Stimulated activated CD4-positive, alpha-beta T cell treated with anti-CD3 and anti-CD28 coated beads, Interleukin-4, amount 100 ng/mL, for 4 hours (primary cell): ENCODE measurements around the gene CNTLN.
"Not testable (repeated sequence)": the region's sequence is repeated elsewhere in the genome, so short reads cannot be mapped to it uniquely, and the experiment has no call there.

Experiments
- DNase-seq, 2 experiments: peaks; one replicate each; pipeline ENCODE4 v3.0.0-alpha.2; 2020

The CNTLN gene

GRCh38 chr9:17422994-17423680 lies 288.3 kb downstream of the CNTLN start:
- no peak for DNase-seq

- DNase-seq = no peak
Measured at GRCh38 chr9:17423681-17424011, 288.8 kb downstream of the CNTLN start.

- no peak for DNase-seq
Measured at GRCh38 chr9:17425384-17425783, 290.5 kb downstream of the CNTLN start.

GRCh38 chr9:17433526-17433925 lies 298.7 kb downstream of the CNTLN start:
- DNase-seq = no peak

GRCh38 chr9:17436854-17437253 lies 302.0 kb downstream of the CNTLN start:
- DNase-seq = no peak

GRCh38 chr9:17437813-17438212 lies 303.0 kb downstream of the CNTLN start:
- DNase-seq = no peak

- not testable (repeated sequence) for DNase-seq
Measured at GRCh38 chr9:17445126-17445525, 310.3 kb downstream of the CNTLN start.

- no peak for DNase-seq
Measured at GRCh38 chr9:17453751-17454150, 318.9 kb downstream of the CNTLN start.

- DNase-seq = no peak
Measured at GRCh38 chr9:17462869-17463464, 328.1 kb downstream of the CNTLN start.

- DNase-seq = no peak
Measured at GRCh38 chr9:17470036-17470813, 335.4 kb downstream of the CNTLN start.

- no peak for DNase-seq
Measured at GRCh38 chr9:17472126-17472525, 337.3 kb downstream of the CNTLN start.

GRCh38 chr9:17476401-17476800 lies 341.6 kb downstream of the CNTLN start:
- no peak for DNase-seq

- DNase-seq = no peak
Measured at GRCh38 chr9:17477816-17478215, 343.0 kb downstream of the CNTLN start.

- no peak for DNase-seq
Measured at GRCh38 chr9:17480966-17481365, 346.1 kb downstream of the CNTLN start.

- no peak for DNase-seq
Measured at GRCh38 chr9:17481565-17481964, 346.7 kb downstream of the CNTLN start.

- DNase-seq = no peak
Measured at GRCh38 chr9:17484906-17485305, 350.1 kb downstream of the CNTLN start.

- no peak for DNase-seq
Measured at GRCh38 chr9:17486396-17486795, 351.6 kb downstream of the CNTLN start.

- DNase-seq = no peak
Measured at GRCh38 chr9:17487467-17487866, 352.6 kb downstream of the CNTLN start.

- DNase-seq = no peak
Measured at GRCh38 chr9:17488662-17489061, 353.8 kb downstream of the CNTLN start.

GRCh38 chr9:17490110-17490509 lies 355.3 kb downstream of the CNTLN start:
- DNase-seq = no peak

GRCh38 chr9:17491780-17492179 lies 356.9 kb downstream of the CNTLN start:
- DNase-seq = no peak

- no peak for DNase-seq
Measured at GRCh38 chr9:17503196-17503595, 368.4 kb downstream of the CNTLN start.

GRCh38 chr9:17509151-17509550 lies 374.3 kb downstream of the CNTLN start:
- DNase-seq = no peak

- no peak for DNase-seq
Measured at GRCh38 chr9:17509701-17510100, 374.9 kb downstream of the CNTLN start.
